ENCODE measurements around the gene SELENON. TPM values are rescaled to one million over a fixed set of nuclear protein-coding genes. Genes with fewer than 3 reads are reported as not detected.

Gene SELENON
- total RNA-seq, 3 donors from 2014 or later = 29.6 to 45.1 (median 35.9) TPM

DNA sequence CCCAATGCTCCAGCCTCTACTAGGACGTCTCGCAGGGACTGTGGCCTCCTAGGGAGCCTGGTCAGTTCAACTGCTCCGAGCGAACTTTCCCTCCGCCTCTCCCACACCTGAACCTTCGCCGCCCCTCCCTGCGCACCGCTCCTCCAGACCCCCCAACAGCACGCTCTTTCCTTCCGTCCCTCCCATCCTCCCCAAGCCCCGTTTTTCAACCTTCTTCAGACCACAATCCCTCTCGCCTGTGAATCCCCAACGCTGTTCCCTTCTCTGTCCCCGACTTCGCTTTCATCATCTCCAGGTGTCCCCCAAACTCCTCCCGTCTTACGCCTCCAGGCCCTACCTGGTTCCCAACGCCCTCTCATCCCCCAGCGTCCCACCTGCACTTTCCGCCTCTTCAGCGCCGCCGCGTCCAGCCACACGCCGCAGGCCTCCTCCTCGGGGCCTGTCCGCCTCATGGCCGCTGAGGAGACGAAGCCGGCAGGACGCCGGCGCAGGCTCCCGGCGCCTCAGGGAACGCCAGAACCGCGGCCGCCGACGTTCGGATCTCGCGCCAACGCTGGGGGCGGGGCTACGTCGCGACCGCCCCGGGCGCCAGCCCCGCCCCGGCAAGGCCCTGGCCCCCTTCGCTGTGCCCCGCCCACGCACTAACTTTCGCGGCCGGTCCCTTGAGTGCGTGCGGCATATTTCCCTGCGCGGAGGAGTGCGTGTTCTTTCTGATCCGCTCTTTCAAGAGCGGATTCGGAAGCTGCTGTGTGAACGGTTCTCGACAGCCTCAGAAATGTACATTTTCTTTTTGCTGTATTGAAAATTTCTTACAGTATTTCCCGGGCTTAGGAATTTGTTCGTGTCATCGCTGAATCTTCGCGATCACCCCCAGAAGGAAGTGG lies 59.2 kb downstream of the SELENON start, which contains the start of gene AUNIP:
Gene AUNIP (minus strand): TSS at position 552 of the 884 bp plus-strand sequence. CDS start 100 bp downstream, at position 452.
- Histone ChIP-seq H3K4me1 (ENCODE audit: low read depth) (peaks cover 12% of the 10 kb centered on the region), H3K9me3 (no peaks in the 10 kb centered on the region), H3K36me3 (ENCODE audit: low read depth) (no peaks in the 10 kb centered on the region), H3K4me3 (peak within 1 kb of the TSS; percentile 17)
- ATAC-seq = peak; percentile 99
- TF ChIP-seq, protein P1, sequence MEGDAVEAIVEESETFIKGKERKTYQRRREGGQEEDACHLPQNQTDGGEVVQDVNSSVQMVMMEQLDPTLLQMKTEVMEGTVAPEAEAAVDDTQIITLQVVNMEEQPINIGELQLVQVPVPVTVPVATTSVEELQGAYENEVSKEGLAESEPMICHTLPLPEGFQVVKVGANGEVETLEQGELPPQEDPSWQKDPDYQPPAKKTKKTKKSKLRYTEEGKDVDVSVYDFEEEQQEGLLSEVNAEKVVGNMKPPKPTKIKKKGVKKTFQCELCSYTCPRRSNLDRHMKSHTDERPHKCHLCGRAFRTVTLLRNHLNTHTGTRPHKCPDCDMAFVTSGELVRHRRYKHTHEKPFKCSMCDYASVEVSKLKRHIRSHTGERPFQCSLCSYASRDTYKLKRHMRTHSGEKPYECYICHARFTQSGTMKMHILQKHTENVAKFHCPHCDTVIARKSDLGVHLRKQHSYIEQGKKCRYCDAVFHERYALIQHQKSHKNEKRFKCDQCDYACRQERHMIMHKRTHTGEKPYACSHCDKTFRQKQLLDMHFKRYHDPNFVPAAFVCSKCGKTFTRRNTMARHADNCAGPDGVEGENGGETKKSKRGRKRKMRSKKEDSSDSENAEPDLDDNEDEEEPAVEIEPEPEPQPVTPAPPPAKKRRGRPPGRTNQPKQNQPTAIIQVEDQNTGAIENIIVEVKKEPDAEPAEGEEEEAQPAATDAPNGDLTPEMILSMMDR (IDR thresholded peaks at IDR 0.05) = no peak
- peak; percentile 91 to 92 (median 91) for DNase-seq
- intact Hi-C loops (cut with DNase I, micrococcal nuclease) = no loop called here

DNA sequence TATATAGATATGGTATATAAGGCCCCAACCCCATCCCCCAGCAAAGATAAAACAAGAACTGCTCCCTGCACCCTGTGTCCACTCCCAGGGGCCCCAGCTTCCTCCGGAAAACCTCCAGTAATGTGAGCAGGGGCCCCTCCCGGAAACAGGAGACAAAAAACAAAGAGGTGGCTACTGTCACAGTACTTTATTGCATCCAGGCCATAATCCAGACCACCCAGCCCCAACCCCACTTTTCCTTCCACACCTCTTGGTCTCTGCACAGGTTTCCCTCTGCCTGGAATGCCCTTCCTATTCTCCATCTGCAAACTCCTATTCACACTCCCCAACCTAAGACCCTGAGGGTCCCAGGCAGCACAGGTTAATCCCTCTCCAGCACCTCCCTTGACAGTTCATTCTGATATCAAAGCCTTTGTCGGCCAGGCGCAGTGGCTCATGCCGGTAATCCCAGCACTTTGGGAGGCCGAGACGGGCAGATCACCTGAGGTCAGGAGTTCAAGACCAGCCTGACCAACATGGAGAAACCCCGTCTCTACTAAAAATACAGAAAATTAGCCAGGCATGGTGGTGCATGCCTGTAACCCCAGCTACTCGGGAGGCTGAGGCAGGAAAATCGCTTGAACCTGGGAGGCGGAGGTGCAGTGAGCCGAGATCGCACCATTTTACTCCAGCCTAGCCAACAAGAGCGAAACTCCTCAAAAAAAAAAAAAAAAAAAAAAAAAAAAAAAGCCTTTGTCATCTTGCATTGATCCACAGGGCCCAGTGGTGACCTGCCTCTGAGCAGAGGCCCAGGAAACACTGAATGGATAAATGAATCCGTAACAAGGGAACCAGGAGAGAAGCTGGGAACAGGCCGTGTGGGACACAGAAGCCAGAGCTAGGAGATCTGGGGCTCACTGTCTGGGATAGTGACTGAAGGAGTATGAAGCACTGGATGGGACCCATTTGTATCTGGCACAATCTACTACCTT lies 61.6 kb downstream of the SELENON start:
- TF ChIP-seq, protein P1 (IDR thresholded peaks at IDR 0.05) = no peak

DNA sequence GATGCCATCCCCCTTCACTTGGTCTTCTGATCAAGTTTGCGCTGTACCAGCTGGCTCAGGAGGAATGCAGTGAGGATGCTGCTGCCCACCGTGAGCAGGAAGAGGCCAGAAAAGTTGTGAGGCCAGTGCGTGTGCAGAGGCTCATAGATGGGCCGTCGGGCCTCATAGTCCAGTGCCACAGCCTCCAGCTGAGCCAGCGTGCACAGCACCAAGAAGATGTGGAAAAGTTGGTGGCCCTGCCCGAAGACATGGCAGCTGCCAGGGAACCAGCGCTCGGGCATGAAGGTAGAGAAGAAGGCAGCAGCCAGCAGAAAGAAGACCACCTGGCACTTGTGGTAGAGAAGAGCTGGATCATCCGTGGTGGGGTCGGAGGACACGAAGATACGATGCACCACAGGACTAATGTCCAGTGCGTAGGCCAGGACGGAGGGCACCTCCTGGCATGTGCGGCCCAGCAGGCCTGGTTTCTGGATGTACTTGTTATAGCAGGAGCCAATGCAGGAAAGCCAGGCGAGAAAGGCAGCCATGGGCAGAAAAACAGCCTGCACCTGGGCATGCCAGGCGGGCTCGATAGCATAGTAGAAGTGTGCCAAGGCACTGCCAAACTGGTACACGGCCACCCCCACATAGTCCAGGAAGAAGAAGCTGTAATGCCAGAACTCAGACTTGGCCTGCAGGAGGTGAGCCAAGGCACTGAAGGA lies 62.9 kb downstream of the SELENON start:
- H3K4me1 ChIP-seq (ENCODE audit: low read depth) = peaks cover 22% of the 10 kb centered on the region
- H3K36me3 ChIP-seq (ENCODE audit: low read depth) = no peaks in the 10 kb centered on the region
- no peak overlapping the region for H3K4me3 ChIP-seq
- intact Hi-C loops (cut with DNase I, micrococcal nuclease) = no loop called here
- no peak for DNase-seq
- no peaks in the 10 kb centered on the region for H3K9me3 ChIP-seq
- no peak for ATAC-seq
- TF ChIP-seq, protein P1 (IDR thresholded peaks at IDR 0.05) = no peak

More for the DNA sequence above, 61.6 kb downstream of the SELENON start:
- Histone ChIP-seq H3K4me1 (ENCODE audit: low read depth) (peaks cover 12% of the 10 kb centered on the region), H3K9me3 (no peaks in the 10 kb centered on the region), H3K36me3 (ENCODE audit: low read depth) (no peaks in the 10 kb centered on the region), H3K4me3 (no peak overlapping the region)
- DNase-seq (peak in 1 of 3 donors; percentile 43), ATAC-seq (peak; percentile 11)
- intact Hi-C loops (cut with DNase I, micrococcal nuclease) = no loop called here

DNA sequence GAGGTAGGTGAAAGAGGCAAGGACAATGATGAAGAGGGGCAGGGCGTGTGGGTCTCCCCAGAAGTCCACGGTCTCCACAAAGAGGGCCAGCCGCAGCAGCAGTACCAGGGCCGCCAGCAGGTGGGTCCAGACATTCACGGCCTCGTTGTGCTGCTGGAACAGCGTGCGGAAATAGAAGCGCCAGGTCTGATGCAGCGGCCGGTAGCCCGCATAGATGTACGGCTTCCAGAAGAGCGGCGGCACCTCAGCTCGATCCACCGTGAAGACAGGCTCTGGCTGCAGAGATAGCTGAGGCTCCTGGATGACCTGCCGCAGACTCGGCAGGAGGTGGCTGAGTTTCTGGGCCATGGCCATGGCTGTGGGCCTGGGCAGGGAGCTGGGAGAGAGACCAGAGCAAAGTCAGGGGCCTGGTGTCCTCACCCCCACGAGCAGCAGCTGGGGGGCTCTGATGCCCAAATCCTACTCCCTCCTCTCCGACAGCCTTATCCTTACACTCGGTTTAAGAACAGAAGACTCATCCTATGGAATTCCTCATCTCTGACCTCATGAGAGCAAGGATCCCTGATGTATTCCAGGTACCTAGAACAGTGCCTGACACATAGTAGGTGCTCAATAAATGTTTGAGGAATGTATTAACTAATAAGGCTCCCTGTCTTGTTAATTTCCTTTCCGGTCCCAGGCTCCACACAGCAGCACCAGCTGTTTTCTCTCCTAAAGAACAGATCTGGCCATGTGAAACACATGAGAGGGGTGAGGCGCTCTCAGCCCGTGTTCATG lies 63.7 kb downstream of the SELENON start:
- H3K4me1 ChIP-seq (ENCODE audit: low read depth) = peaks cover 20% of the 10 kb centered on the region
- intact Hi-C loops (cut with DNase I, micrococcal nuclease) = no loop called here
- H3K9me3 ChIP-seq = no peaks in the 10 kb centered on the region
- H3K4me3 ChIP-seq = no peak overlapping the region
- no peak for ATAC-seq
- no peaks in the 10 kb centered on the region for H3K36me3 ChIP-seq (ENCODE audit: low read depth)
- TF ChIP-seq, protein P1 (IDR thresholded peaks at IDR 0.05) = no peak
- DNase-seq = no peak

All from mucosa of descending colon (tissue), 3 donors.